PC-9 (cell line): ENCODE results near the gene POMP.

Experiments
- EZH2 ChIP-seq: fragments of 200-600 bp; sonication (generic); IDR thresholded peaks from 2 replicates; pipeline ENCODE4 v1.8.0; 2017; ENCODE audit warnings: antibody characterized with exemption, low read depth
- TF ChIP-seq, protein P1 (sequence below): fragments of 200-600 bp; sonication (generic); conservative IDR thresholded peaks from 2 replicates; pipeline ENCODE4 v1.6.1; 2017; ENCODE audit warnings: mixed run types, antibody characterized with exemption, mild to moderate bottlenecking, moderate library complexity

DNA sequence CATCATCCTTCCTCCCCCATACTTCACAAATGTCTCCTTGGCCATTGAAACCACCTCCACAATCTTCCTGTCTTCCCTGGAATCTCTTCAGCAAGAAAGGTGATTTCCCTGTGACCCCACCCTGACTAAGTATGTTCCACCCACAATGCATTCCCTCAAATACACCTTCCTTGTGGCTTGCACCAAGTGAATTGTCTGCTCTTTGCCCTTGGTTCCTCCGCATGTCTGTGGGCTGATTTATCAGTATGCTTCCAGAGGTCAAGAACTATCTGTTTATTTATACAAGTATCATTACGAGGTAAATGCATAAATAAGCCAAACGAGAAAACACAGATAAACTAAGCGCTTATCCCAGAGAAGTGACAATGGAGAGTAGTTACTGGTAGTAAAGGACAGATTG, 45.4 kb upstream of the POMP start:
- TF ChIP-seq, protein P1, sequence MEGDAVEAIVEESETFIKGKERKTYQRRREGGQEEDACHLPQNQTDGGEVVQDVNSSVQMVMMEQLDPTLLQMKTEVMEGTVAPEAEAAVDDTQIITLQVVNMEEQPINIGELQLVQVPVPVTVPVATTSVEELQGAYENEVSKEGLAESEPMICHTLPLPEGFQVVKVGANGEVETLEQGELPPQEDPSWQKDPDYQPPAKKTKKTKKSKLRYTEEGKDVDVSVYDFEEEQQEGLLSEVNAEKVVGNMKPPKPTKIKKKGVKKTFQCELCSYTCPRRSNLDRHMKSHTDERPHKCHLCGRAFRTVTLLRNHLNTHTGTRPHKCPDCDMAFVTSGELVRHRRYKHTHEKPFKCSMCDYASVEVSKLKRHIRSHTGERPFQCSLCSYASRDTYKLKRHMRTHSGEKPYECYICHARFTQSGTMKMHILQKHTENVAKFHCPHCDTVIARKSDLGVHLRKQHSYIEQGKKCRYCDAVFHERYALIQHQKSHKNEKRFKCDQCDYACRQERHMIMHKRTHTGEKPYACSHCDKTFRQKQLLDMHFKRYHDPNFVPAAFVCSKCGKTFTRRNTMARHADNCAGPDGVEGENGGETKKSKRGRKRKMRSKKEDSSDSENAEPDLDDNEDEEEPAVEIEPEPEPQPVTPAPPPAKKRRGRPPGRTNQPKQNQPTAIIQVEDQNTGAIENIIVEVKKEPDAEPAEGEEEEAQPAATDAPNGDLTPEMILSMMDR = no peak
- TF ChIP-seq EZH2 = no peak
